GM21515 (cell line): ENCODE data around the gene IL22RA1.

Experiments used
- ATAC-seq: cut with Tn5 transposase; IDR thresholded peaks from one replicate; pipeline ENCODE4 v1.9.1; 2021; ENCODE audit not compliant: unreplicated experiment

IL22RA1 gene

DNA sequence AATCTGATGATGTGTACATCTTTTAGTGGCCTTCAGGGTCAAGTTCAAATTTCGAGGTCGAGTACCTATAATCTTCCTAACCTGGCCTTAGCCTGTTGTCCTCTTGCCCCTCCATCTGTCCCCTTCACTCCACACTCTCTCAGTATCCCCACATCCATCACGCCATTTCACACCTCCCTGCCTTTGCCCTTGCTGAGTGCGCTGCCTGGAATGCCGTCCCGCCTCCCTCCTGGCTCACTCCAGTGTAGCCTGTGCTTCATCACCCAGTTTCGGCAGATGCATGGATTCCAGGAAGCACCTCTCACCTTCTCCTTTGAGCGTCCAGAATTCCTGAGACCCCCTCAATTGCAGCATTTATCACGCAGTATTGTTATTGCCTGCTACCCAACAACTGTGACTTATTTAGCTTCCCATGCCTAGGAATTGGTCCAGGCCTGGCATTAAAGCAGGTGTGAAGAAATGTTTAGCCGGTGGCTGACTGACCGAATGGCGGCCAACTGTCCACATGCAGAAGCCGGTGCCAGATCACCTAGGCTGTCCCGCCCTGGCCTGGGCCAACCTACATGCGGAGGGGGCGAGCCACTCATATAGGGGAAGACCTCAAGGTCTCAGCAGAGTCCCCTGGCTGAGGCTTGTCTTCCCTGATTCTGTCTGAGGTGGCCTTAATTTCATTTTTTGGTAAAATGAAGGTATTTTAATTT is 65.5 kb downstream of the IL22RA1 start:
- no peak for ATAC-seq

DNA sequence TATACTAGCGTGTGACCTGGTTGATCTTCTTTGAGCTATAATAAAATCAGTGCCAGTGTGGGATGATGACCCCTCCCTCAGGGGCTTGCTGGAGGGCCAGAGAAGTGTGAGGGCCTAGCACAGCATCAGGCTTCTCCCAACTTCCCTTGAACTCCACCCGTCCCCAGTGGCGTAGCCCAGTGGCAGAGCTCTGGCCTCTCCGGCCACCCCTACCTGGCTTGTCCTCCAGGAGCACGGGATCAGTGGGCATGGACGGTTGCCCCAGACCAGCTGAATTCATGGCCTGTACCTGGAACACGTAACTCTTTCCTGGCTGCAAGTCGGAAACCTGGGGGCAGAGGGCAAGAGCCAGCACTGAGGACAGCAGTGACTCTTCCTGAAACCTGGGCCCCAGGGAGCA is 67.0 kb downstream of the IL22RA1 start:
- ATAC-seq: no peak

DNA sequence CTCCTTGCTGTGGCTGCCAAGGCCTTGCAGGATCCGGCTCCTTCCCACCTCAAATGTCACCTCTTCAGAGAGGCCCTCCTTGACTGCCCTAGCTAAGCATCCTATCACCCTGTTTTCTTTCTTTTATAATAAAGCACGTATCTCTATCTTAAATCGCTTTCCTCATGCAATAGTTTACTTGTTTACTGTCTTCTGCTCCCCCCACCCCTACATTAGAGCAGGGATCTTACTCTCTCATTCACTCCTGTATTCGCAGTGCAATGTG is 67.4 kb downstream of the IL22RA1 start:
- ATAC-seq: no peak

GRCh38 chr1:24074817-24075589 is 67.9 kb downstream of the IL22RA1 start:
- ATAC-seq: no peak

DNA sequence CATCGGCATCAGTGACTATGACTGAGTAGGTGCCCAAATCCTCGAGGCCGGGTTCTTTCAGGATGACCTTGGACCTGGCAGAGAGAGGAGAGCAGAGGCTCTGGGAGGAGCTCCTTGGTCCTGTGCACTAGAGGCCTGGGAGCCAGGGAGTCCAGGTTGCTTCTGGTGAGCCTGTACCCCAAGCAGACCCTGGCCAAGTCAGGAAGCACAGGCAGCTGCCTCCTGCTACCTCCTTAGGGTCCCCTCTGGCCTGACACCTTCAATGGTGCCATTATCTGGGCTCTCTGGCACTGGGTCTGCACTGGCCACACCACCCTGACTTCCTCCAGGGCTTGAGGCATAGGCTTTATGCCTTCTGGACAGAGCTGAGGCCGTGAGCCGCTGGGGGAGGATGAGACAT is 68.7 kb downstream of the IL22RA1 start:
- ATAC-seq: no peak

DNA sequence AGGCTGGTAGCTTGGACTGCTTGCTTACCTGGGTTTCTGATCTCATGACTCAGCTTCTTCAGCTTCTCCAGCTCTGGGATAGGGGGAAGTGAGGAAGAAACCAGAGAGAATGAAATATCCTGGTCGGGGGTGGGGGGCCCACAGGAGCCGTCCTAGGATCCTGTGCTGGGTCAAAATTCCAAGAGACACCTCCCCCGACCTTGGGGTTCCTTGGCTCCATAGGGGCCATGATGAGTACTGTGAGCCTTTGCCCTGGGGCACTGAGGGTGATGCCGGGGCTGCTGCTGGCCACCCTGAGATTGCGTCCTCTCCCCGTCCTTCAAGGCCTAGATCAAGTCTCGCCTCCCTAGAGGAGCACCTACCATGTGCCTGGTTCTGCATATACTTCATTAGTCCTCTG is 71.0 kb downstream of the IL22RA1 start:
- ATAC-seq: no peak

DNA sequence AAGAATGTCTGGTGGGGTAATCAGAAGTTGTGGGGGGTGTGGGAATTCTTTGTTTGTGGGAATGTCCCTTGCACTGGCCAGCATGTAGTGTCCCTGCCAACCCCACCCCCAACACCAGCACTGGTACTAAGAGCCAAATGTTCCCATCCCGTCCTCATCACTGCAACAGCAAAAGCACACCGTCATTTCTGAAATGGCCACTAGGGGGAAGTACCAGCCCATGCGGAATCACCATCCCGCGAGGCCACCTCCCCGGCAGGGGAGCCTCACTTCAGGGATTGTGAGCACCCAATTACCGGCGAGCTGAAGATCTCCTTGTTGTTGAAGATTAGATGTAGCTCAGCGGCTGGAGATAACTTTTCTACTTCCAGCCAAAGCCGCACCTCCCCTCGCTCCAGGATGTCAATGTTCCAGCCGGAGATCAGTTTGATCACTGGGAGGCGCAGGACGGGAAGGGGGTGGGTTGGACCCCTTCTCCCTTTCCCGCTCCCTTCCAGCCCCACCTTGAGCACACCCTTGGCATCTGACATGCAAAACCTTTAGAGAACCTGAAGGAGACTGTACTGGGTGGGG is 72.0 kb downstream of the IL22RA1 start:
- no peak for ATAC-seq

- no peak for ATAC-seq
These were observed 73.1 kb downstream of the IL22RA1 start for GRCh38 chr1:24069817-24070216.
